SIG-M5 treated with dmso at 0.1 percent for 504 hours (cell line): ENCODE results near the gene KRT5.
A peak's percentile ranks its signal among the peaks of the same experiment; 100 is the strongest.
"Not testable (repeated sequence)": the region's sequence is repeated elsewhere in the genome, so short reads cannot be mapped to it uniquely, and the experiment has no call there.

ENCODE experiments used
- DNase-seq: peaks from one replicate; lab custom pipeline; 2025; ENCODE audit not compliant: unreplicated experiment; lab: John Stamatoyannopoulos, UW

KRT5 gene

GRCh38 chr12:52521568-52522266, 1.5 kb upstream of the KRT5 start:
- DNase-seq, result no peak

GRCh38 chr12:52521175-52521567, 977 bp upstream of the KRT5 start:
- DNase-seq, result no peak

- no peak for DNase-seq
Measured at GRCh38 chr12:52519387-52519703, 849 bp downstream of the KRT5 start.

GRCh38 chr12:52518574-52519386, 1.4 kb downstream of the KRT5 start:
- no peak for DNase-seq

GRCh38 chr12:52517888-52518287, 2.3 kb downstream of the KRT5 start:
- no peak for DNase-seq

GRCh38 chr12:52517005-52517835, 3.0 kb downstream of the KRT5 start:
- no peak for DNase-seq

- DNase-seq, result no peak
Measured at GRCh38 chr12:52515927-52516831, 4.0 kb downstream of the KRT5 start.

- no peak for DNase-seq
Measured at GRCh38 chr12:52515319-52515646, 4.9 kb downstream of the KRT5 start.

- DNase-seq, result no peak
Measured at GRCh38 chr12:52514471-52515318, 5.5 kb downstream of the KRT5 start.

- no peak for DNase-seq
Measured at GRCh38 chr12:52513736-52514135, 6.5 kb downstream of the KRT5 start.

GRCh38 chr12:52508211-52508610, 12.0 kb downstream of the KRT5 start:
- no peak for DNase-seq

- peak; percentile 28 for DNase-seq
Measured at GRCh38 chr12:52506858-52507715, 13.1 kb downstream of the KRT5 start.

- DNase-seq, result no peak
Measured at GRCh38 chr12:52502877-52503276, 17.3 kb downstream of the KRT5 start.

- DNase-seq, result no peak
Measured at GRCh38 chr12:52501490-52501889, 18.7 kb downstream of the KRT5 start.

GRCh38 chr12:52500574-52500973, 19.6 kb downstream of the KRT5 start:
- DNase-seq, result not testable (repeated sequence)

GRCh38 chr12:52499806-52500560, 20.2 kb downstream of the KRT5 start:
- DNase-seq, result no peak

GRCh38 chr12:52498946-52499345, 21.2 kb downstream of the KRT5 start:
- DNase-seq, result no peak

GRCh38 chr12:52497975-52498374, 22.2 kb downstream of the KRT5 start:
- DNase-seq, result no peak
